NCI-H774 (cell line): ENCODE data around the gene GORASP1.

Experiments used
- DNase-seq: peaks from one replicate; lab custom pipeline; 2025; lab: John Stamatoyannopoulos, UW

Gene GORASP1

GRCh38 chr3:39107388-39108199 lies at the start of gene GORASP1, which contains the start of gene TTC21A:
GORASP1 (minus strand) TSS chr3:39107627; CDS start chr3:39107541, 86 bp downstream.
TTC21A (plus strand) TSS chr3:39107680; CDS start chr3:39107838, 158 bp downstream.
- peak; percentile 42 for DNase-seq

- no peak for DNase-seq
Observed at GRCh38 chr3:39156421-39156820, 49.0 kb upstream of the GORASP1 start.

GRCh38 chr3:39154280-39155021 lies 47.0 kb upstream of the GORASP1 start:
- DNase-seq = no peak

GRCh38 chr3:39153977-39154279 lies 46.5 kb upstream of the GORASP1 start:
- no peak for DNase-seq

GRCh38 chr3:39150803-39151631 lies 43.6 kb upstream of the GORASP1 start:
- no peak for DNase-seq

GRCh38 chr3:39150148-39150802 lies 42.8 kb upstream of the GORASP1 start:
- DNase-seq = no peak

- DNase-seq = no peak
Observed at GRCh38 chr3:39149498-39150147, 42.2 kb upstream of the GORASP1 start.

GRCh38 chr3:39149059-39149455 lies 41.6 kb upstream of the GORASP1 start:
- DNase-seq = no peak

- DNase-seq = no peak
Observed at GRCh38 chr3:39148435-39149058, 41.1 kb upstream of the GORASP1 start.

- no peak for DNase-seq
Observed at GRCh38 chr3:39147711-39148434, 40.4 kb upstream of the GORASP1 start.

GRCh38 chr3:39146611-39147591 lies 39.5 kb upstream of the GORASP1 start:
- DNase-seq = no peak

GRCh38 chr3:39146083-39146501 lies 38.7 kb upstream of the GORASP1 start:
- DNase-seq = no peak

GRCh38 chr3:39144748-39145380 lies 37.4 kb upstream of the GORASP1 start:
- no peak for DNase-seq

- DNase-seq = no peak
Observed at GRCh38 chr3:39144095-39144747, 36.8 kb upstream of the GORASP1 start.

GRCh38 chr3:39143051-39143885 lies 35.8 kb upstream of the GORASP1 start:
- no peak for DNase-seq

- no peak for DNase-seq
Observed at GRCh38 chr3:39142067-39142466, 34.6 kb upstream of the GORASP1 start.
